Measurements from ENCODE around the gene RDH14.

The RDH14 gene

DNA sequence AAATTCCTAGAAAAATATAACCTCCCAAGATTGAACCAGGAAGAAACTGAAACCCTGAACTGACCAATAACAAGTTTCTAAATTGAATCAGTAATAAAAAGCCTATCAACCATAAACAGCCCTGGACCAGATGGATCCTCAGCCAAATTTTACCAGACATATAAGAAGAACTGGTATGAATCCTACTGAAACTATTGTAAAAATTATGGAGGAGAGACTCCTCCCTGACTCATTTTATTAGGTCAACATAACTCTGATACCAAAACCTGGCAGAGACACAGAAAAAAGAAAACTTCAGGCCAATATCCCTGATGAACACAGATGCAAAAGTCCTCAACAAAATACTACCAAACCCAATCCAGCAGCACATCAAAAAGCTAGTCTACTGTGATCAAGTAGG, 17.6 kb upstream of the RDH14 start:
- no peaks in the 10 kb centered on the region for H3K27me3 ChIP-seq (ENCODE audit: control insufficient read depth in 1 of 2, insufficient read depth in 2 of 2, low read length in 2 of 2)
- no peak overlapping the region for H3K9ac ChIP-seq (ENCODE audit: low read depth in 1 of 2, low read length in 2 of 2)
- H3K4me3 ChIP-seq (ENCODE audit: low read depth in 1 of 2, low read length in 2 of 2), result no peak overlapping the region
- no peaks in the 10 kb centered on the region for H3K36me3 ChIP-seq (ENCODE audit: control insufficient read depth in 1 of 2, insufficient read depth in 2 of 2, low read length in 2 of 2)
- peaks cover 0 to 3% of the 10 kb centered on the region in 2 donors for H3K9me3 ChIP-seq (ENCODE audit: control insufficient read depth in 1 of 2, low read length in 2 of 2)
- H3K27ac ChIP-seq (ENCODE audit: low read depth, low read length), result no peak overlapping the region
- H3K4me1 ChIP-seq (ENCODE audit: control insufficient read depth in 1 of 2, insufficient read depth in 2 of 2, low read length in 2 of 2), result no peaks in the 10 kb centered on the region

DNA sequence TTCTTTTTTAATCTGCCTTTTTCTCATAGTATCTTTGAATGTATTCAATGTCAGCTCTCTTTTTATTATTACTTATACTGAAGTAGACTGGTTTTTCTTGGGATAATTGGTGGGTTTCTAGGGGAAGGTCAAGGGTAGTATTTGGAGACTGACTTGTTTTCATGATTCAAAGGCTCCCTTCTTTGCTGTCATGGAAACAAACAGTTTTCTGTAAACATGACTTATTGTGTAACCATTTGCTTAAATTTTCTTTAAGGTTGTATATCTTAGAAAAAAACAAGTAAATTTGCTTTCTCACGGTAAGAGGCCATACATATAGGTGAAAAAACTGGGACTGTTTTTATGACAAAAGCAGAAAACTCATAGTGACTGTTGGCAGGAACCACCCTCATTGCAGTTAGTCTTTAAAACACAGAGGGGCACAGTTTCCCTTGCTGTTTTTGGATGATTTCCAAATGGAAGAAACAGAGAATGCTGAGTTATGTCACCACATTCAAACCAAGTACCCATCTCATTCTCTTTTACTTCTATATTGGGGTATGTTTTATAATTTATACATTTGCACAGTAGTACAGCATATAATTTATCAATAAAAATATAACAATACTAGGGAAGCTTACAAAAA, 5.8 kb upstream of the RDH14 start:
- peaks cover 0 to 16% of the 10 kb centered on the region in 2 donors for H3K4me1 ChIP-seq (ENCODE audit: control insufficient read depth in 1 of 2, insufficient read depth in 2 of 2, low read length in 2 of 2)
- H3K27ac ChIP-seq (ENCODE audit: low read depth, low read length), result no peak overlapping the region
- H3K27me3 ChIP-seq (ENCODE audit: control insufficient read depth in 1 of 2, insufficient read depth in 2 of 2, low read length in 2 of 2), result no peaks in the 10 kb centered on the region
- no peak overlapping the region for H3K9ac ChIP-seq (ENCODE audit: low read depth in 1 of 2, low read length in 2 of 2)
- H3K4me3 ChIP-seq (ENCODE audit: low read depth in 1 of 2, low read length in 2 of 2), result no peak overlapping the region
- H3K9me3 ChIP-seq (ENCODE audit: control insufficient read depth in 1 of 2, low read length in 2 of 2), result peaks cover 0 to 11% of the 10 kb centered on the region in 2 donors
- H3K36me3 ChIP-seq (ENCODE audit: control insufficient read depth in 1 of 2, insufficient read depth in 2 of 2, low read length in 2 of 2), result peaks cover 4 to 9% of the 10 kb centered on the region in 2 donors

DNA sequence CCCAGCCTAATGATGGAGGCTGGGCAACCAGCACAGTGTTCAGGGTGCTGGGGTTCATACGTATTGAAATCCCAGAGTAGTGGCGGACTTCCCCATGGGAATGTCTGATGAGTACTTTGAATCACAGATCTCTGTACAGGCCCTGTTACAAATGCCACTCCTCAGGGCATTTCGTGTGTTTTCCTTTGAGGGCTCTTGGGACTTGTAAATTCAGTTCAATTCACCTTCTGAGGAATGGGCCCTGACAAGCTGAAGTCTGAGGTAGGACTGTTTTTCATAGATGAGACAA, 288 bp upstream of the RDH14 start:
- Histone ChIP-seq H3K36me3 (ENCODE audit: control insufficient read depth in 1 of 2, insufficient read depth in 2 of 2, low read length in 2 of 2) (peaks cover 4 to 11% of the 10 kb centered on the region in 2 donors), H3K4me3 (ENCODE audit: low read depth in 1 of 2, low read length in 2 of 2) (peak overlapping the region; percentile 74 to 88), H3K27ac (ENCODE audit: low read depth, low read length) (peak overlapping the region; percentile 99), H3K4me1 (ENCODE audit: control insufficient read depth in 1 of 2, insufficient read depth in 2 of 2, low read length in 2 of 2) (peaks cover 19 to 44% of the 10 kb centered on the region in 2 donors), H3K27me3 (ENCODE audit: control insufficient read depth in 1 of 2, insufficient read depth in 2 of 2, low read length in 2 of 2) (no peaks in the 10 kb centered on the region), H3K9ac (ENCODE audit: low read depth in 1 of 2, low read length in 2 of 2) (peak overlapping the region; percentile 72 to 89), H3K9me3 (ENCODE audit: control insufficient read depth in 1 of 2, low read length in 2 of 2) (peaks cover 0 to 11% of the 10 kb centered on the region in 2 donors)

DNA sequence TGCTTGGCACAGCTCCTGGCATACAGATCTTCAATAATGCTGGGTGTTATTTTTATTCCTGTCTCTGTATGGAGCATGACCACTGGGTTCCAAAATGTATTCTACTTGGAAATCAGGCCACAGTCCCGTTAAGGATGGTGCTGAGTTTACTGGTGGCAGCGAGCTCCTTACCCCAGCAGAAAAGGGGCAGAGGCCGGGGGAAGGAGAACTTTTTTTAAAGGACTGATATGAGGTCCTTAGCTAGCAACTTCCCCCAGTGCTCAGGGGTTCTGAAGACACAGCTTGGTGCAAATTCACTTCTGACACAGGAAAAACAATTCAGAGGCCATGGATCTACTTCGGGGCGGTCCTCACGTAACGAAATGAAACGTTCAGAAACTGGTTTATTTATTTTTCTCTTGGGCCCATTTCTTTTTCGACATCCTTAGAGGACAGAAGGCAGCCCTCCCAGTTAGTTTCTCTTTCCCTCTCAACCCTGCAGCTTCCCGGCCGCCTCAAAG, 872 bp downstream of the RDH14 start:
- peaks cover 13 to 20% of the 10 kb centered on the region in 2 donors for H3K36me3 ChIP-seq (ENCODE audit: control insufficient read depth in 1 of 2, insufficient read depth in 2 of 2, low read length in 2 of 2)
- H3K27ac ChIP-seq (ENCODE audit: low read depth, low read length), result peak overlapping the region; percentile 99
- H3K9ac ChIP-seq (ENCODE audit: low read depth in 1 of 2, low read length in 2 of 2), result peak overlapping the region; percentile 72 to 89
- peaks cover 0 to 11% of the 10 kb centered on the region in 2 donors for H3K9me3 ChIP-seq (ENCODE audit: control insufficient read depth in 1 of 2, low read length in 2 of 2)
- H3K4me3 ChIP-seq (ENCODE audit: low read depth in 1 of 2, low read length in 2 of 2), result peak overlapping the region; percentile 74 to 88
- H3K4me1 ChIP-seq (ENCODE audit: control insufficient read depth in 1 of 2, insufficient read depth in 2 of 2, low read length in 2 of 2), result peaks cover 19 to 44% of the 10 kb centered on the region in 2 donors
- no peaks in the 10 kb centered on the region for H3K27me3 ChIP-seq (ENCODE audit: control insufficient read depth in 1 of 2, insufficient read depth in 2 of 2, low read length in 2 of 2)

DNA sequence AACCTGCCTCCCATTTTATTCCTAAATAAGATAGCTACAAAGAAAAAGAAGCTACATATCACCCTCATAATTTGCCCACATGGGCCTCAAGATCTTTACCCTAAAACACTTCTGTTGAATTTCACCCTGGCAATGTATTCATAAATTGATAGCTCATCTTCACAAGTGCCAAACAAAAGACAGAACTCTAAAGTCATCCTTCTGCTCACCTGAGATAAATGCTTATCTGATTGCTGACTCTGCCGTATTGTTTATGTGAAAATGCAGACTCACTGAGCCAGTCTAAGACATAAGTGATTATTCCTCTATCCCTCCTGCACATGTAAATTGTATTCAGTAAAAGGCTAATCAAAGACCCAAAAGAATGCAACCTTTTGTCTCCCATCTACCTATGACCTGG, 2.0 kb downstream of the RDH14 start:
- Histone ChIP-seq H3K4me3 (ENCODE audit: low read depth in 1 of 2, low read length in 2 of 2) (no peak overlapping the region), H3K9me3 (ENCODE audit: control insufficient read depth in 1 of 2, low read length in 2 of 2) (peaks cover 0 to 1% of the 10 kb centered on the region in 2 donors), H3K36me3 (ENCODE audit: control insufficient read depth in 1 of 2, insufficient read depth in 2 of 2, low read length in 2 of 2) (peaks cover 9 to 14% of the 10 kb centered on the region in 2 donors), H3K9ac (ENCODE audit: low read depth in 1 of 2, low read length in 2 of 2) (no peak overlapping the region), H3K27me3 (ENCODE audit: control insufficient read depth in 1 of 2, insufficient read depth in 2 of 2, low read length in 2 of 2) (no peaks in the 10 kb centered on the region), H3K27ac (ENCODE audit: low read depth, low read length) (no peak overlapping the region), H3K4me1 (ENCODE audit: control insufficient read depth in 1 of 2, insufficient read depth in 2 of 2, low read length in 2 of 2) (peaks cover 19 to 44% of the 10 kb centered on the region in 2 donors)

DNA sequence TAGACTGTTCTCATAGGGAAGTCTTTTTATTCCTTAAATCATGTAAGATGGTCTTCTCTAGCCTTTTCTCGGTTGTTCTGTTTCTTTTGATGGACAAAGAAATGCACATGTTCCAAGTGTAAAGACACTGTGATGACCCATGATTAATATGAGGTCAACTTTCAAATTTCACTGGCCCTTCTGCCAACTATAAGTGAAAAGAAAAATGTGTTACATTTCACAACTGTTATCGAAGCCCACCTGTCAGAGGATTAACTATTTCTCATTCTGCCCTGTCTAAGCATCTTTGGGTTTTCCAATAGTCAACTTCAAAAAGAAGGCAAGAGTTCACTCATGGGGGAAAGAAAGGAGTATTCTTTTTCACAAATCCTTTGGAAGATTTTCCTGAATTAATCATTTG, 3.3 kb downstream of the RDH14 start:
- no peak overlapping the region for H3K4me3 ChIP-seq (ENCODE audit: low read depth in 1 of 2, low read length in 2 of 2)
- H3K4me1 ChIP-seq (ENCODE audit: control insufficient read depth in 1 of 2, insufficient read depth in 2 of 2, low read length in 2 of 2), result peaks cover 19 to 35% of the 10 kb centered on the region in 2 donors
- no peak overlapping the region for H3K9ac ChIP-seq (ENCODE audit: low read depth in 1 of 2, low read length in 2 of 2)
- H3K27ac ChIP-seq (ENCODE audit: low read depth, low read length), result no peak overlapping the region
- H3K36me3 ChIP-seq (ENCODE audit: control insufficient read depth in 1 of 2, insufficient read depth in 2 of 2, low read length in 2 of 2), result peaks cover 9 to 14% of the 10 kb centered on the region in 2 donors
- H3K27me3 ChIP-seq (ENCODE audit: control insufficient read depth in 1 of 2, insufficient read depth in 2 of 2, low read length in 2 of 2), result no peaks in the 10 kb centered on the region
- H3K9me3 ChIP-seq (ENCODE audit: control insufficient read depth in 1 of 2, low read length in 2 of 2), result no peaks in the 10 kb centered on the region

DNA sequence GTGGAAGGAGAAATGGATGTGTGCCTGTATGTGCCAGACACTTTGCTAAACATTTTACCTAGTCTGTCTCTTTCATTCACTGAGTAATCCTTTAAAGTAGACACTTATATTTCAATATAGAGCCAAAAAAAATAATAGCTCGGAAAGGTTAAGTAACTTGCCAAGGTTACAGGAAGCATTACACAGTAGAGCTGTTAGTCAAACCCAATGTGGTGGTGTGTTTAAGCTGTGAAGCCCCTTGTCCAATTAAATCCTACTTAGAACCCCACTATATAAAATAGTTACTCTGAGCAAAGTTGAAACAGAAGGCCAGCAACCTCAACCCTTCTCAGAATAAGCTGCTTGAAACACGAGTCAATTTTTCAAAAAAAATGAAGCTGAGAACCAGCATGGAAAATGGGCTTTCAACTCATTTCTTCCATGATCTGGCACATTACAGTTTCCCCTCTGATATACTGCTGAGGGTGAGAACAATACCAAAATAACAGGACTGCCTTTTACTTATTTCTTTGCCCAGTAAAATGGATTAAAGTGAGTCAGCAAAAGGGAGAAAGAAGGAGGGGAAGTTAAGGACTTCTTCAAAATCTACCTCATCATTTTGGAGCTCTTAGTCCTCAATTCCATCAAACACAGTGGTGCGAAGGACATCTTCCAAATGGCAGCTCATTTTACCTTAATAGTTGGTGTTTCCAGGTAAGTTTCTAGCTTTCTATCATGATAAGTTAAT, 7.9 kb downstream of the RDH14 start:
- no peak overlapping the region for H3K9ac ChIP-seq (ENCODE audit: low read depth in 1 of 2, low read length in 2 of 2)
- H3K4me1 ChIP-seq (ENCODE audit: control insufficient read depth in 1 of 2, insufficient read depth in 2 of 2, low read length in 2 of 2), result peaks cover 0 to 4% of the 10 kb centered on the region in 2 donors
- no peaks in the 10 kb centered on the region for H3K9me3 ChIP-seq (ENCODE audit: control insufficient read depth in 1 of 2, low read length in 2 of 2)
- peaks cover 11 to 14% of the 10 kb centered on the region in 2 donors for H3K36me3 ChIP-seq (ENCODE audit: control insufficient read depth in 1 of 2, insufficient read depth in 2 of 2, low read length in 2 of 2)
- H3K27me3 ChIP-seq (ENCODE audit: control insufficient read depth in 1 of 2, insufficient read depth in 2 of 2, low read length in 2 of 2), result no peaks in the 10 kb centered on the region
- no peak overlapping the region for H3K27ac ChIP-seq (ENCODE audit: low read depth, low read length)
- H3K4me3 ChIP-seq (ENCODE audit: low read depth in 1 of 2, low read length in 2 of 2), result no peak overlapping the region

DNA sequence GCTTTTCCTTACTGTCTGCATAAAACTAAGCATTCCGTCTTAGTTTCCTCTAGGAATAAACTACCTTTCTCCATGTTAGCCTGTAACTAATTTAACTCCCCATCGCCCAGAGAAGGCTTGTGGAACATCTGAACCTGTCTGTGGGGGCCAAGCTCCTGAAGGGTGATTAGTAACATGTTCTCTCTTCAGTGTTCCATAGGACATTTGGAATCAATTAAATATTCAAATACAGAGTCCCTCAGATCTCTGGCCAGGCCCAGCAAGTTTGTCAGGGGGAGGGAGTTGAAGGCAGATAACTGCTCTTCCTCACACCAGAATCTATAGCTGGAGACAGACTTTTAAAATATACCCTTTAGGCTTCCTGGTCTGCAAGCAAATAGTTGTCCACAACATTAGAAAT, 8.8 kb downstream of the RDH14 start:
- Histone ChIP-seq H3K4me3 (ENCODE audit: low read depth in 1 of 2, low read length in 2 of 2) (no peak overlapping the region), H3K27me3 (ENCODE audit: control insufficient read depth in 1 of 2, insufficient read depth in 2 of 2, low read length in 2 of 2) (no peaks in the 10 kb centered on the region), H3K36me3 (ENCODE audit: control insufficient read depth in 1 of 2, insufficient read depth in 2 of 2, low read length in 2 of 2) (peaks cover 11 to 14% of the 10 kb centered on the region in 2 donors), H3K9me3 (ENCODE audit: control insufficient read depth in 1 of 2, low read length in 2 of 2) (no peaks in the 10 kb centered on the region), H3K9ac (ENCODE audit: low read depth in 1 of 2, low read length in 2 of 2) (no peak overlapping the region), H3K27ac (ENCODE audit: low read depth, low read length) (no peak overlapping the region), H3K4me1 (ENCODE audit: control insufficient read depth in 1 of 2, insufficient read depth in 2 of 2, low read length in 2 of 2) (peaks cover 0 to 3% of the 10 kb centered on the region in 2 donors)

DNA sequence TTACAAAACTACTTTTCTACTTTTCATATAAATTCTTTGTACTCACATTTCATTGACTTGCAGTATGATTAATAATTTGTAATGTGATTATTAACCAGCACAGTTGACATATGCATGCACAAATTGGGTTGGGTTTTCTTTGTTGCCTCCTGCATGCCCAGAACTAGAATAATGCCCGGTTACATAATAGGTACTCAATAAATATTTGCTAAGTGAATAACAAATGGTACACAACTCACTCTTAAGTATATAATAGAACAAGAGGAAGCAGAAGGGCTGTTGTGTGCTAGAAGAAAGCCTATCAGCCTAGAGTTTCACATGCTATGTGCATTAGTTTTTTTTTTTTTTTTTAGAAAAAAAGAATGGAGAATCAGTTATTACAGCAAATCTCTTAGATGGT, 9.3 kb downstream of the RDH14 start:
- Histone ChIP-seq H3K27ac (ENCODE audit: low read depth, low read length) (no peak overlapping the region), H3K9ac (ENCODE audit: low read depth in 1 of 2, low read length in 2 of 2) (no peak overlapping the region), H3K4me3 (ENCODE audit: low read depth in 1 of 2, low read length in 2 of 2) (no peak overlapping the region), H3K36me3 (ENCODE audit: control insufficient read depth in 1 of 2, insufficient read depth in 2 of 2, low read length in 2 of 2) (peaks cover 11 to 14% of the 10 kb centered on the region in 2 donors), H3K27me3 (ENCODE audit: control insufficient read depth in 1 of 2, insufficient read depth in 2 of 2, low read length in 2 of 2) (no peaks in the 10 kb centered on the region), H3K4me1 (ENCODE audit: control insufficient read depth in 1 of 2, insufficient read depth in 2 of 2, low read length in 2 of 2) (no peaks in the 10 kb centered on the region), H3K9me3 (ENCODE audit: control insufficient read depth in 1 of 2, low read length in 2 of 2) (no peaks in the 10 kb centered on the region)

DNA sequence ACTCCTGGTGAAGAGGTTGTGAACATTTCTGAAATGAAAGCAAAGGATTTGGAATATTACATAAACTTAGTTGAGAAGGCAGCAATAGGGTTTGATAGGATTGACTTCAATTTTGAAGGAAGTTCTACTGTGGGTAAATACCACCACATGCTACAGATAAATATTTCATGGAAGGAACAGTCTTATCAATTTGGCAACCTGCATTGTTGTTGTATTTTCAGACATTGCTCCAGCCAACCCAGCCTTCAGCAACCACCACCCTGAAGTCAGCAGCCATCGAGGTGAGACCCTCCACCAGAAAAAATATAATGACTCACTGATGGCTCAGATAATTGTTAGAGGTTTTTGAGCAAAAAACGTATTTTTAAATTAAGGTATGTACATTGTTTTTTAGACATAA, 10.0 kb downstream of the RDH14 start:
- H3K27ac ChIP-seq (ENCODE audit: low read depth, low read length), result no peak overlapping the region

More for the DNA sequence above, 10.0 kb downstream of the RDH14 start:
- no peaks in the 10 kb centered on the region for H3K27me3 ChIP-seq (ENCODE audit: control insufficient read depth in 1 of 2, insufficient read depth in 2 of 2, low read length in 2 of 2)
- H3K9ac ChIP-seq (ENCODE audit: low read depth in 1 of 2, low read length in 2 of 2), result no peak overlapping the region
- H3K4me3 ChIP-seq (ENCODE audit: low read depth in 1 of 2, low read length in 2 of 2), result no peak overlapping the region
- peaks cover 8 to 9% of the 10 kb centered on the region in 2 donors for H3K36me3 ChIP-seq (ENCODE audit: control insufficient read depth in 1 of 2, insufficient read depth in 2 of 2, low read length in 2 of 2)
- H3K9me3 ChIP-seq (ENCODE audit: control insufficient read depth in 1 of 2, low read length in 2 of 2), result no peaks in the 10 kb centered on the region
- no peaks in the 10 kb centered on the region for H3K4me1 ChIP-seq (ENCODE audit: control insufficient read depth in 1 of 2, insufficient read depth in 2 of 2, low read length in 2 of 2)
